Measurements from ENCODE around the gene ALOX5AP.

ALOX5AP gene

GRCh38 chr13:30802501-30802900 lies 67.2 kb downstream of the ALOX5AP start:
- DNase-seq, result no peak

GRCh38 chr13:30802953-30803478 lies 67.7 kb downstream of the ALOX5AP start:
- DNase-seq, result peak; percentile 69

- no peak for DNase-seq
These were observed 68.4 kb downstream of the ALOX5AP start for GRCh38 chr13:30803749-30804148.

GRCh38 chr13:30804474-30804873 lies 69.1 kb downstream of the ALOX5AP start:
- DNase-seq, result no peak

GRCh38 chr13:30805132-30805537 lies 69.8 kb downstream of the ALOX5AP start:
- DNase-seq, result no peak

GRCh38 chr13:30805603-30806011 lies 70.3 kb downstream of the ALOX5AP start:
- no peak for DNase-seq

- no peak for DNase-seq
These were observed 71.4 kb downstream of the ALOX5AP start for GRCh38 chr13:30806784-30807183.

- DNase-seq, result no peak
These were observed 72.0 kb downstream of the ALOX5AP start for GRCh38 chr13:30807392-30807791.

- no peak for DNase-seq
These were observed 73.3 kb downstream of the ALOX5AP start for GRCh38 chr13:30808600-30808999.

- DNase-seq, result no peak
These were observed 74.4 kb downstream of the ALOX5AP start for GRCh38 chr13:30809787-30810186.

- DNase-seq, result peak; percentile 42
These were observed 74.9 kb downstream of the ALOX5AP start for GRCh38 chr13:30810261-30810701.

- no peak for DNase-seq
These were observed 75.5 kb downstream of the ALOX5AP start for GRCh38 chr13:30810801-30811200.
